IPS-15b (cell line): ENCODE results near the gene CCR9.

ENCODE experiments used
- H3K27me3 ChIP-seq: one replicate; pipeline ENCODE4 v1.6.1; 2013; ENCODE audit warnings: low read length; ENCODE audit not compliant: control insufficient read depth, insufficient read depth
- H3K36me3 ChIP-seq: one replicate; pipeline ENCODE4 v1.6.1; 2013; ENCODE audit warnings: low read length; ENCODE audit not compliant: control insufficient read depth, insufficient read depth
- H3K4me1 ChIP-seq: one replicate; pipeline ENCODE4 v1.6.1; 2013; ENCODE audit warnings: mild to moderate bottlenecking, low read length; ENCODE audit not compliant: control insufficient read depth, insufficient read depth
- H3K4me3 ChIP-seq: one replicate; pipeline ENCODE4 v1.5.1; 2013; ENCODE audit warnings: low read depth, low read length
- H3K9ac ChIP-seq: one replicate; pipeline ENCODE4 v1.6.1; 2013; ENCODE audit warnings: low read depth, mild to moderate bottlenecking, low read length
- H3K9me3 ChIP-seq: one replicate; pipeline ENCODE4 v1.6.1; 2013; ENCODE audit warnings: mild to moderate bottlenecking, low read length; ENCODE audit not compliant: control insufficient read depth, insufficient read depth

Gene CCR9

DNA sequence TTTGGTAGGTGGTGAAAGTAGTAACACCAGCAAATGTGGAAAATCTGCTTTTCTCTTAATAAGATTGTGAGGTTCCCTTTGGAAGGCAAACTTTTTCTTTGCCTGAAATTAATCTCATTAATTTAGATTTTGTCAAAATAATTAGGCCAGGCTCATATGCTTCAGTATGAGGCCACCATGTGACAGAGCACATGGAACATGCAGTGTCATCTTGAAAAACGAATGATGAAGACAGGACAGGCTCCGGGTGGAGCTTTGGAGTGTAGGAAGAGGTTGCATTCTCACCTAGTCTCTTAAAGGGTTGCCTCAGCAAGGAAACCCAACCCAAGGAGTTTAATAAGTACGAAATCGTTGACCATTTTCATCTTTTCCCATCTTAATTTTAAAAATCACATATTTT, 25.9 kb upstream of the CCR9 start:
- Histone ChIP-seq H3K27me3 (no peaks in the 10 kb centered on the region), H3K9ac (no peak overlapping the region), H3K36me3 (no peaks in the 10 kb centered on the region), H3K4me1 (no peaks in the 10 kb centered on the region), H3K9me3 (no peaks in the 10 kb centered on the region), H3K4me3 (no peak overlapping the region)

DNA sequence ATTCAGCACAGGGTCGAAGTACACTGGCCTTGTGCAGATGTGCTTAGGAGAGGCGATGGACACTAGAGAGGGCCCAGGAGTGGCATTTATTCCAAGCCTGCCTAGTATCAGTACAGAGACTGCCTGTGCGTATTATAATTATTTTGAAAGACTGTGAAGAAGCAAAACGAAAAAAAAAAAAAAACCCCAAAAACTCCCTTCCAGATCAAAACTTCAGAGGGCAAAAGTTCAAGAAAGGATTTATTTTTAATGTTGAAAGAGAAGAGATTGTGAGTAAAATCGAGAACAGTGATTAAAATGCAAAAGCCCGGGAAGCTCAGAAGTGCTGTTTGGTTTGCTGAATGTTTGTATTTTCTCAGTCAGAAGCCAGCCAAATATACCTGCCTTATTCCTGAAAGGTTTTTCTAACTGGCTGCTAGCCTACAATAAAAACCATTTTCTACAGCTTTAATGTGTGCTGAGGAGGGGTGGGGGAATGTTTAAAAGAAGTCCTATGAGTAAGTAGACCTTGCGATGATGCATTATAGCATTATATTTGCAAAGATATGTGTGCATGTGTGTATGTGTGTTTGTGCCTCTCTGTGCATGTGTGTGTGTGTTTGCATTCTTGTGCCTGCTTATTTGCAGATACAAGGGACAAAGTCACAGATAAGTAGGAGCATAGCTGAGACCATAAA, 25.2 kb upstream of the CCR9 start:
- no peaks in the 10 kb centered on the region for H3K4me1 ChIP-seq
- no peaks in the 10 kb centered on the region for H3K9me3 ChIP-seq
- no peaks in the 10 kb centered on the region for H3K36me3 ChIP-seq
- no peak overlapping the region for H3K4me3 ChIP-seq
- no peak overlapping the region for H3K9ac ChIP-seq
- no peaks in the 10 kb centered on the region for H3K27me3 ChIP-seq

GRCh38 chr3:45864760-45865519, 21.4 kb upstream of the CCR9 start:
- H3K9me3 ChIP-seq, result no peaks in the 10 kb centered on the region
- H3K36me3 ChIP-seq, result no peaks in the 10 kb centered on the region
- no peak overlapping the region for H3K9ac ChIP-seq
- H3K4me1 ChIP-seq, result no peaks in the 10 kb centered on the region
- H3K4me3 ChIP-seq, result no peak overlapping the region
- no peaks in the 10 kb centered on the region for H3K27me3 ChIP-seq

GRCh38 chr3:45865563-45865962, 20.8 kb upstream of the CCR9 start:
- Histone ChIP-seq H3K9ac (no peak overlapping the region), H3K4me1 (no peaks in the 10 kb centered on the region), H3K36me3 (no peaks in the 10 kb centered on the region), H3K4me3 (no peak overlapping the region), H3K27me3 (no peaks in the 10 kb centered on the region), H3K9me3 (no peaks in the 10 kb centered on the region)

DNA sequence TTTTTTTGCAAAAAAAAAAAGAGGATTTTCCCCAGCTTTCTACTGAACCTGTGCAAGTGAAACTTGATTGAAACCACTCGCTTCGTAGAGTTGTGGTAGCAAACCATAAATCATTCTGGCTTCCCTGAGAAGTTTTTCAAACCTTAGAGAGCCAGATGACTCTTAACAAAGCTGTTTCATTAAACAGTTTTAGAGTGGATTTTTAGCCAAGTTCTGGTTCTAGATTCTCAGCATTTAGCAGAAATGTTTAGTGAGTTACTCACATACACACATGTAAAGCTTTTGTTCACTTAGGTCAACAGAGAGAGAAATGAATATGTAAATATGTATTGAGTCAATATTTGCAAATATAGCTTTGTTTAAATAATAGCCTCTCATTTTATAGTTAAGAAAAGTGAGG, 18.1 kb upstream of the CCR9 start:
- H3K27me3 ChIP-seq, result no peaks in the 10 kb centered on the region
- H3K4me3 ChIP-seq, result no peak overlapping the region
- H3K4me1 ChIP-seq, result no peaks in the 10 kb centered on the region
- H3K9me3 ChIP-seq, result no peaks in the 10 kb centered on the region
- H3K36me3 ChIP-seq, result no peaks in the 10 kb centered on the region
- no peak overlapping the region for H3K9ac ChIP-seq

DNA sequence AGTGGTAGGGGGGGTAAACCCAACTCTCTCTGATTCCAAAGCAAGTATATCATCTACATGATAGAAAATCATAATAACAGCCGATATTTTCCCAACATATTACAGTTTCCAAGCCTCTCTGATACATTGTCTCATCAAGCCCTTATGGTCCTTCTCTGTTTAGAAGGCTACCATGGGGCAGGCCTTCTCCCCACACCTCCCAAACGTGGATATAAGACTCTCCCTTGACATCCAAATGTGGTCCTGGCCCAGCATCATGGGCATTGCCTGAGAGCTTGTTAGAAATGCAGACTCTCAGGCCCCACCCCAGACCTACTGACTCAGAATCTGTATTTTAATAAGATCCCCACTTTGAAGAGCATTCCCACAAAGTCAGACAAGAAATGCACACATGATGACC, 17.7 kb upstream of the CCR9 start:
- Histone ChIP-seq H3K27me3 (no peaks in the 10 kb centered on the region), H3K4me1 (no peaks in the 10 kb centered on the region), H3K9ac (no peak overlapping the region), H3K9me3 (no peaks in the 10 kb centered on the region), H3K4me3 (no peak overlapping the region), H3K36me3 (no peaks in the 10 kb centered on the region)

GRCh38 chr3:45869638-45870037, 16.7 kb upstream of the CCR9 start:
- Histone ChIP-seq H3K4me3 (no peak overlapping the region), H3K27me3 (no peaks in the 10 kb centered on the region), H3K36me3 (no peaks in the 10 kb centered on the region), H3K4me1 (no peaks in the 10 kb centered on the region), H3K9me3 (no peaks in the 10 kb centered on the region), H3K9ac (no peak overlapping the region)

DNA sequence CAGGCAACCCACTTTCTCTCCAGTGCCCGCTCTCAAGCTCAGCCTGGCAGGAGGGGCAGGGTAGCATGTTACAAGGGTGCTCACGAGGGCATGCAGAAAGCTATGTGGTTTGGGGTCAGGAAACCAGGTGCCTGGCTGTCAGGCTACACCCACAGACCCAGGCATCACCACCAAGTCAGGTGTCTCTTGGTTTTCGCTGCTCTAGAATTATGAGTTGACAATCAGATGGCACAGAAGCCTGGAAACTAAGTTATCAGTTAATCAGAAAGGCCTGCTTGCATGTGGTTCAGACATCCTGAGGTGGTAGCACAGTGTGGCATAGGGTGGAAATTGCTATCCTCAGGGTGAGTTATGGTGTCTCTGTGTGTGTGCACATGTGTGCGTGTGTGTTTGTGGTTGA, 16.2 kb upstream of the CCR9 start:
- H3K9ac ChIP-seq, result no peak overlapping the region
- H3K9me3 ChIP-seq, result no peaks in the 10 kb centered on the region
- H3K27me3 ChIP-seq, result no peaks in the 10 kb centered on the region
- no peak overlapping the region for H3K4me3 ChIP-seq
- H3K4me1 ChIP-seq, result no peaks in the 10 kb centered on the region
- no peaks in the 10 kb centered on the region for H3K36me3 ChIP-seq

GRCh38 chr3:45871780-45872179, 14.6 kb upstream of the CCR9 start:
- H3K9me3 ChIP-seq, result no peaks in the 10 kb centered on the region
- no peaks in the 10 kb centered on the region for H3K27me3 ChIP-seq
- no peak overlapping the region for H3K4me3 ChIP-seq
- H3K4me1 ChIP-seq, result no peaks in the 10 kb centered on the region
- no peaks in the 10 kb centered on the region for H3K36me3 ChIP-seq
- no peak overlapping the region for H3K9ac ChIP-seq

DNA sequence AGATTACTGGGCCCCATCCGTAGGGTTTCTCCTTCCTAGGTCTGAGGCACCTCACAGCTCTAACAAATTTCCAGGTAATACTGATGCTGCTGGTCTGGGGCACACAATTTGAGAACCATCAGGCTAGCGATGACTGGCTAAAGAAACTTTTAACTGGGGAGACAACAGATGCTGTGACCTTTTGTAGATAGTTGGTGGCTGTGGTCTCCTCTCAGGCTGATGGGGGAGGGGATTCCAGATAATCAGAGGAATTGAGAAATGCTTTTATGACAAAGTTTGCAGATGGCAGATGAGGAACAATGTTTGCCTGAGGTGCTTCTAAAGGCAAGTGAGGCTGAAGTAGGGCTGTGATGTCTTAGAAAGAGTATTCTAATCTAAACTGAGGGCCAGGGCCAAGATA, 13.8 kb upstream of the CCR9 start:
- H3K9me3 ChIP-seq, result no peaks in the 10 kb centered on the region

DNA sequence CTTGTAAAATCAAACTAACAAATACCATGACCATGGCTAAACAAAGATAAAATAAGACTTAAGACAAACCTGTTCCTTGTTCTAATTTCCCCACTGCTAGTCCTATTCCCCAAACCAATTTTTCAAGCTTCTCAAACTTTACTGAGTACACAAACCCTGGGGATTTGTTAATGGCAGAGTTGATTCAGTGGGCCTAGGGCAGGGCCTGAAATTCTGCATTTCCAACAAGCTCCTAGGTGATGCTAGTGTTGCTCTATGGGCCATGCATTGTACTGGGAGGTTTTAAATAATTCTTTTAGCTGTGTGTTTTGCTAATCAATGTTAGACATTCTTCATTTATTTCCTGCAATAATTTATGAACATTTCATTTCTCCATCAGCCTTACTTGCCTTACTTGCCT, 13.3 kb upstream of the CCR9 start:
- no peaks in the 10 kb centered on the region for H3K36me3 ChIP-seq
- no peak overlapping the region for H3K4me3 ChIP-seq
- H3K9ac ChIP-seq, result no peak overlapping the region
- H3K4me1 ChIP-seq, result no peaks in the 10 kb centered on the region
- no peaks in the 10 kb centered on the region for H3K9me3 ChIP-seq
- no peaks in the 10 kb centered on the region for H3K27me3 ChIP-seq

More for the DNA sequence above, 13.8 kb upstream of the CCR9 start:
- no peaks in the 10 kb centered on the region for H3K4me1 ChIP-seq
- H3K4me3 ChIP-seq, result no peak overlapping the region
- no peaks in the 10 kb centered on the region for H3K27me3 ChIP-seq
- no peak overlapping the region for H3K9ac ChIP-seq
- no peaks in the 10 kb centered on the region for H3K36me3 ChIP-seq

- no peak overlapping the region for H3K9ac ChIP-seq
- H3K36me3 ChIP-seq, result no peaks in the 10 kb centered on the region
- H3K27me3 ChIP-seq, result no peaks in the 10 kb centered on the region
- no peaks in the 10 kb centered on the region for H3K9me3 ChIP-seq
- H3K4me1 ChIP-seq, result no peaks in the 10 kb centered on the region
- H3K4me3 ChIP-seq, result no peak overlapping the region
Observed at GRCh38 chr3:45873638-45874037, 12.7 kb upstream of the CCR9 start.
